Mesenchymal stem cell (in vitro differentiated cells and primary cell): Measurements from ENCODE around the gene SSTR3.

ENCODE experiments used
- DNase-seq: peaks from one replicate; pipeline ENCODE4 v3.0.0-alpha.2; 2013
- H2AFZ ChIP-seq: one replicate; pipeline ENCODE4 v1.6.1; 2013; ENCODE audit warnings: low read depth, mild to moderate bottlenecking, control low read depth, inconsistent platforms, low read length, moderate library complexity
- H2AK5ac ChIP-seq: 2 replicates; pipeline ENCODE4 v1.6.1; 2013; ENCODE audit warnings: low read length, moderate library complexity, mild to moderate bottlenecking, inconsistent platforms; ENCODE audit not compliant: severe bottlenecking
- H2BK120ac ChIP-seq: one replicate; pipeline ENCODE4 v1.6.1; 2013; ENCODE audit warnings: low read depth, mild to moderate bottlenecking, inconsistent platforms, low read length, moderate library complexity
- H2BK12ac ChIP-seq, 2 experiments: one replicate each; pipeline ENCODE4 v1.6.1; 2013; ENCODE audit warnings: inconsistent platforms in 2 of 2, low read length in 2 of 2, mild to moderate bottlenecking in 2 of 2, moderate library complexity in 2 of 2, control low read depth in 1 of 2
- H2BK15ac ChIP-seq: one replicate; pipeline ENCODE4 v1.6.1; 2013; ENCODE audit warnings: mild to moderate bottlenecking, low read depth, inconsistent platforms; ENCODE audit not compliant: poor library complexity, severe bottlenecking
- H2BK5ac ChIP-seq: 2 replicates; pipeline ENCODE4 v1.6.1; 2013; ENCODE audit warnings: low read depth, mild to moderate bottlenecking, low read length, control low read depth, inconsistent platforms; ENCODE audit not compliant: poor library complexity, severe bottlenecking
- H3K14ac ChIP-seq, 2 experiments: one replicate each; pipeline ENCODE4 v1.6.1; 2013; ENCODE audit warnings: inconsistent platforms in 2 of 2, low read length in 2 of 2, control low read depth in 1 of 2, mild to moderate bottlenecking in 1 of 2, moderate library complexity in 1 of 2
- H3K18ac ChIP-seq, 2 experiments: one replicate each; pipeline ENCODE4 v1.6.1; 2013; ENCODE audit warnings: inconsistent platforms in 2 of 2, low read length in 2 of 2, control low read depth in 1 of 2, low read depth in 1 of 2, mild to moderate bottlenecking in 1 of 2
- H3K23ac ChIP-seq, 2 experiments: one replicate each; pipeline ENCODE4 v1.6.1; 2013; ENCODE audit warnings: inconsistent platforms in 2 of 2, low read length in 2 of 2, mild to moderate bottlenecking in 2 of 2, moderate library complexity in 2 of 2, control low read depth in 1 of 2
- H3K27ac ChIP-seq: 2 replicates; pipeline ENCODE4 v1.5.1; 2013; ENCODE audit warnings: mild to moderate bottlenecking, moderate library complexity, low read length, control low read depth, inconsistent platforms; ENCODE audit not compliant: poor library complexity, severe bottlenecking
- H3K27me3 ChIP-seq, 2 experiments: 2 replicates each; pipeline versions ENCODE4 v1.6.1 to v1.7.0; 2013; ENCODE audit warnings: low read length in 2 of 2, mild to moderate bottlenecking in 2 of 2, moderate library complexity in 2 of 2, control low read depth in 1 of 2, inconsistent platforms in 1 of 2; ENCODE audit not compliant: control insufficient read depth in 1 of 2, insufficient read depth in 1 of 2
- H3K36me3 ChIP-seq, 2 experiments: 2 replicates each; pipeline versions ENCODE4 v1.6.1 to v1.7.0; 2013; ENCODE audit warnings: low read length in 2 of 2, control low read depth in 1 of 2, inconsistent platforms in 1 of 2, low read depth in 1 of 2, mild to moderate bottlenecking in 1 of 2; ENCODE audit not compliant: insufficient read depth in 2 of 2, control insufficient read depth in 1 of 2
- H3K4ac ChIP-seq, 2 experiments: one replicate each; pipeline ENCODE4 v1.6.1; 2013; ENCODE audit warnings: inconsistent platforms in 2 of 2, low read length in 2 of 2, mild to moderate bottlenecking in 2 of 2, moderate library complexity in 2 of 2, control low read depth in 1 of 2, low read depth in 1 of 2
- H3K4me1 ChIP-seq: 2 replicates; pipeline ENCODE4 v1.6.1; 2013; ENCODE audit warnings: low read depth, low read length, control low read depth; ENCODE audit not compliant: control insufficient read depth, insufficient read depth
- H3K4me2 ChIP-seq: 2 replicates; pipeline ENCODE4 v1.6.1; 2013; ENCODE audit warnings: low read length, mild to moderate bottlenecking, inconsistent platforms; ENCODE audit not compliant: poor library complexity, severe bottlenecking
- H3K4me3 ChIP-seq, 2 experiments: 2 replicates each; pipeline versions ENCODE4 v1.5.1 to v1.7.0; 2013; ENCODE audit warnings: low read length in 2 of 2, mild to moderate bottlenecking in 2 of 2, control low read depth in 1 of 2, low read depth in 1 of 2; ENCODE audit not compliant: insufficient read depth in 1 of 2
- H3K79me1 ChIP-seq: replicated peaks from 2 replicates; pipeline ENCODE4 v1.6.1; 2013; ENCODE audit warnings: mild to moderate bottlenecking, control low read depth, low read length, inconsistent platforms; ENCODE audit not compliant: poor library complexity, severe bottlenecking
- H3K9ac ChIP-seq: 2 replicates; pipeline ENCODE4 v1.7.0; 2013; ENCODE audit warnings: mild to moderate bottlenecking, low read length, moderate library complexity
- H3K9me3 ChIP-seq: 2 replicates; pipeline ENCODE4 v1.7.0; 2013; ENCODE audit warnings: mild to moderate bottlenecking, low read length; ENCODE audit not compliant: control insufficient read depth
- H4K8ac ChIP-seq: one replicate; pipeline ENCODE4 v1.6.1; 2013; ENCODE audit warnings: inconsistent platforms, mild to moderate bottlenecking, low read length, moderate library complexity
- H4K91ac ChIP-seq: one replicate; pipeline ENCODE4 v1.6.1; 2013; ENCODE audit warnings: mild to moderate bottlenecking, low read length, inconsistent platforms
- WGBS: methylation state at CpG from one replicate; pipeline ENCODE4 v1.1.7; 2013; ENCODE audit warnings: mixed read lengths; 5-methylcytosine and 5-hydroxymethylcytosine counted together

SSTR3 gene

DNA sequence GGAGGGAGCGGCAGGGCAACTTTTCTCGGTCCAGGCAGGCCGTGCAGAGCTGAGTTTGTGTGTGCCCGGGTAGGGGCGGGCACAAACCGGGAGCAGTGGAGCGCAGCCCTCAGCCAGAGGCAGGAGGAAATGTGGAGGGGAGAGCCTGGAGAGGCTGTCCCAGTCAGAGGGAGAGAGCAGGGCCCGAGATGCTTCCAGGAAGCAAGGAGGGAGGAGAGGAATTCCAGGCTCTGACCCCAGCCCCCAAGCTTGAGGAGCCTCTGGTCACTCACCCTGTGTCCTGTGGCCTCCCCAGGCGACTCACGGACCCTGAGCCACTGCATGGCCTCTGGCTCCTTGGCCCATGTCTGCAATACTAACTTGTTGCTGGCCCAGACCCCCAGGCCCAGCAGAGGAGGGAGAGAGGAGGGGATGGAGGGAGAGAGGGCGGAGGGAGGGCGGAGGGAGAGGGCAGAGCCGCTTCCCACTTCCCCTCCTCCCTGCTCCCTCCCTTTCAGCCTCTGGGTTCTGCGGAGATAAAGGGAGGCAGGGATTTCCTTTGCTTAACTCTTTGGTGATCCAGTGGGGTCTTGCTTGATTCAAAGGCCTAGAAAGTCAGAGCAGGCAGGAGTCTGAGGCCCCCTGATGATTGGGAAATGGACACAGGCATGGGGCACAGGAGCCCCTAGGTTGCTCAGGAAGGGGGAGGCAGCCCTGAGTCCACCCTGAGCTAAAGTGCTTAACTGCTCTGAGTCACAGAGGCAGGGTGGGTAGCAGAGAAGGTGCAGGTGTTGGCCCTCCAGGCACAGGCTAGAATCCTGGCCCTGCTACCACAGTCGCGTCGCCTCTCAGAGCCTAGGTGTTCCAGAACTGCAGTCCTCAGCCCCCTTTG, 24.2 kb downstream of the SSTR3 start, which contains the start of gene C1QTNF6:
TSS of gene C1QTNF6 (minus strand) at position 357 of the 871 bp plus-strand sequence. CDS start at position 323, 34 bp downstream.
- H3K4ac ChIP-seq: peak within 1 kb of the TSS; percentile 57 to 97
- peak within 1 kb of the TSS; percentile 35 to 98 for H2BK12ac ChIP-seq
- peaks cover 19 to 25% of the 10 kb centered on the region in 2 experiments for H3K36me3 ChIP-seq
- H3K9me3 ChIP-seq: no peaks in the 10 kb centered on the region
- H3K4me2 ChIP-seq: peak within 1 kb of the TSS; percentile 72
- DNase-seq: peak; percentile 75
- peak within 1 kb of the TSS; percentile 89 for H3K9ac ChIP-seq
- H2BK15ac ChIP-seq: peak within 1 kb of the TSS; percentile 88
- peak within 1 kb of the TSS; percentile 83 for H2BK120ac ChIP-seq
- peak within 1 kb of the TSS; percentile 62 for H2AK5ac ChIP-seq
- peak within 1 kb of the TSS; percentile 38 to 85 for H3K4me3 ChIP-seq
- H3K18ac ChIP-seq: peak within 1 kb of the TSS; percentile 43 to 99
- peak within 1 kb of the TSS; percentile 98 for H4K91ac ChIP-seq
- peak within 1 kb of the TSS; percentile 99 for H4K8ac ChIP-seq
- WGBS: 8% methylated on average over 13 of the region's 17 CpGs
- H3K79me1 ChIP-seq: peaks cover 4% of the 10 kb centered on the region
- peak within 1 kb of the TSS; percentile 96 for H3K27ac ChIP-seq
- peaks cover 17% of the 10 kb centered on the region for H3K4me1 ChIP-seq
- H3K14ac ChIP-seq: peak within 1 kb of the TSS in 1 of 2 experiments; percentile 31
- H2AFZ ChIP-seq: peak within 1 kb of the TSS; percentile 8
- H3K27me3 ChIP-seq: no peaks in the 10 kb centered on the region
- peak within 1 kb of the TSS in 1 of 2 experiments; percentile 85 for H3K23ac ChIP-seq
- peak within 1 kb of the TSS; percentile 83 for H2BK5ac ChIP-seq

DNA sequence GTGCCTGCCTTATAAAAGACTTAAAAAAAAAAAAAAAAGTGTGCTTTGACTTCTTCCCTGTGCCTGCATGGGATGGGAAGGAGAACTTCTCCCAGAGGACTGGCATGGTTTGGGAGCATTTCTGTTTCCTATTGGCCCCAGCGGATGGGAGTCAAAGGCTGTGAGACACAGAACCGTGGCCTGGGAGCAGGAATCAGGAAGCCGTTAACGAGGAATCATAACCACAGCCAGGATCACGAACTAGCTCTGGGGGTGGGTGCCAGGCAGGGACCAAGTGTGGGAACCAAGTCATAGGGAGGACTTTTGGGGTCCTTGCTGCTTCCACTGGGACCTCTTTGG, 24.8 kb downstream of the SSTR3 start:
- Histone ChIP-seq H3K9ac (peak overlapping the region; percentile 89), H2BK15ac (peak overlapping the region; percentile 88), H3K4ac (peak overlapping the region; percentile 57 to 97), H3K18ac (peak overlapping the region; percentile 42 to 99), H4K91ac (peak overlapping the region; percentile 97), H2AFZ (peak overlapping the region; percentile 8), H3K23ac (peak overlapping the region in 1 of 2 experiments; percentile 85), H2AK5ac (peak overlapping the region; percentile 59), H3K79me1 (peaks cover 4% of the 10 kb centered on the region), H3K27ac (peak overlapping the region; percentile 96), H4K8ac (peak overlapping the region; percentile 99), H3K4me1 (peaks cover 17% of the 10 kb centered on the region), H3K4me3 (peak overlapping the region; percentile 38 to 85), H2BK5ac (peak overlapping the region; percentile 83), H3K27me3 (no peaks in the 10 kb centered on the region), H3K9me3 (no peaks in the 10 kb centered on the region), H3K14ac (peak overlapping the region in 1 of 2 experiments; percentile 31), H3K4me2 (peak overlapping the region; percentile 72), H2BK12ac (peak overlapping the region; percentile 35 to 96), H3K36me3 (peaks cover 25 to 30% of the 10 kb centered on the region in 2 experiments), H2BK120ac (peak overlapping the region; percentile 83)
- DNase-seq: peak; percentile 78
- 6% methylated on average over 5 of the region's 5 CpGs for WGBS

DNA sequence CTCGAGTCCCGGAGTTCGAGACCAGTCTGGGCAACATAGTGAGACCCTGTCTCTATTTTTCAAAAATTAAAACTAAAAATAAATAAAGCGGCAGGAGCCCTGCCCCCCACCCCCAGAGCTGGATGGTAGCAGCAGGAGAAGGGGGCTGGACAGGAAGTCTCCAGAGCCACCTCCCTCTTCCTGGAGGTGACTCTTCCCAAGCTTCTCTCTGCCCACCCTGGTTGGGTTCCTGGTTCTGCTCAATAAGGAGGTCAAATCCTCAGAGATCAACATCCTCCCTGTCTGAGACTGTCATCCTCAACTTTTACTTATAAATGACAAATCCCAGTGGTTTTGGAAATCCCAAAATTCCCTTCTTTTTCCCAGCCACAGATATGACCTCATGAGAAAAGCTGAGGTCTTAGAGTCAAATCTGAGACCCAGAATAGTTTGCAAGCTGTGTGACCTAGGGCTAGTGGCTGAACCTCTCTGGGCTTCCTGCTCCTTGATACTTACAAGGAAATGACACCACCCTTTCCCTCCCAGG, 25.2 kb downstream of the SSTR3 start:
- H2AK5ac ChIP-seq: peak overlapping the region; percentile 62
- peaks cover 18% of the 10 kb centered on the region for H3K4me1 ChIP-seq
- H2BK15ac ChIP-seq: peak overlapping the region; percentile 9
- H3K27ac ChIP-seq: peak overlapping the region; percentile 96
- peak overlapping the region; percentile 43 to 99 for H3K18ac ChIP-seq
- H2BK120ac ChIP-seq: peak overlapping the region; percentile 83
- no peaks in the 10 kb centered on the region for H3K27me3 ChIP-seq
- WGBS: 62% methylated on average over 2 of the region's 4 CpGs
- no peak overlapping the region for H3K23ac ChIP-seq
- H2BK5ac ChIP-seq: no peak overlapping the region
- H3K36me3 ChIP-seq: peaks cover 29 to 34% of the 10 kb centered on the region in 2 experiments
- H3K9me3 ChIP-seq: no peaks in the 10 kb centered on the region
- H3K79me1 ChIP-seq: peaks cover 4% of the 10 kb centered on the region
- peak overlapping the region; percentile 89 for H3K9ac ChIP-seq
- peak; percentile 67 for DNase-seq
- peak overlapping the region; percentile 72 for H3K4me2 ChIP-seq
- H4K91ac ChIP-seq: no peak overlapping the region
- H2BK12ac ChIP-seq: no peak overlapping the region
- no peak overlapping the region for H2AFZ ChIP-seq
- H3K14ac ChIP-seq: no peak overlapping the region
- peak overlapping the region in 1 of 2 experiments; percentile 34 for H3K4ac ChIP-seq
- H4K8ac ChIP-seq: no peak overlapping the region
- peak overlapping the region in 1 of 2 experiments; percentile 85 for H3K4me3 ChIP-seq
